ENCODE data around the gene BCOR. TPM values are rescaled to one million over a fixed set of nuclear protein-coding genes. Genes with fewer than 3 reads are reported as not detected.

Gene BCOR
- total and polyA plus RNA-seq, 9 of the 15 experiments (the other 6 are each of a cell fraction or from before 2014, with no cell fraction given), result 27.5 to 113 (median 37.6) TPM

- no peak for TF ChIP-seq TSHZ1 (CRISPR knock-in tag; IDR thresholded peaks at IDR 0.05)
- TF ChIP-seq GATAD2A (IDR thresholded peaks at IDR 0.05), result no peak
- TF ChIP-seq HES1 (IDR thresholded peaks at IDR 0.05; ENCODE audit: low read depth), result no peak
- TF ChIP-seq SIX5 (IDR thresholded peaks at IDR 0.05; ENCODE audit: borderline replicate concordance in 1 of 2, insufficient read depth in 1 of 2, low read depth in 1 of 2, low read length in 2 of 2), result no peak
- no peak for TF ChIP-seq POLR2B (IDR thresholded peaks at IDR 0.05; ENCODE audit: low read depth, partially characterized antibody)
- TF ChIP-seq RAD21 (CRISPR knock-in tag; conservative IDR thresholded peaks at IDR 0.05 in 1 of 2, IDR thresholded peaks at IDR 0.05 in 1 of 2), result peak in 1 of 2 experiments; percentile 30; a peak in 1 of 4 replicates
- no peak for TF ChIP-seq ATF3 (IDR thresholded peaks at IDR 0.05)
- TF ChIP-seq ATF3 (CRISPR knock-in tag; conservative IDR thresholded peaks at IDR 0.05), result no peak
- peak; percentile 63 for TF ChIP-seq MYC (IDR thresholded peaks at IDR 0.05; ENCODE audit: low read depth, low read length)
- TF ChIP-seq MYC (CRISPR knock-in tag; IDR thresholded peaks at IDR 0.05; ENCODE audit: borderline replicate concordance, low read depth), result peak; percentile 19; the same call in 1 of the 2 replicates
- no peak for TF ChIP-seq EHMT2 (IDR thresholded peaks at IDR 0.05)
- no peak for TF ChIP-seq C11orf30 (IDR thresholded peaks at IDR 0.05; ENCODE audit: low read depth)
- no peak for TF ChIP-seq MLX (CRISPR knock-in tag; conservative IDR thresholded peaks at IDR 0.05)
Measured at GRCh38 chrX:40013266-40014195, 84.2 kb downstream of the BCOR start (continued).
